Measurements from ENCODE around the gene WBP2. TPM values are rescaled to one million over a fixed set of nuclear protein-coding genes. Genes with fewer than 3 reads are reported as not detected.
A peak's percentile ranks its signal among the peaks of the same experiment; 100 is the strongest.

Gene WBP2
- total RNA-seq, 2 donors from 2014 or later, result 44.2 to 49.5 TPM

GRCh38 chr17:75822119-75822799 is 32.9 kb downstream of the WBP2 start:
- no peak overlapping the region for H3K4me3 ChIP-seq
- TF ChIP-seq, protein P1, sequence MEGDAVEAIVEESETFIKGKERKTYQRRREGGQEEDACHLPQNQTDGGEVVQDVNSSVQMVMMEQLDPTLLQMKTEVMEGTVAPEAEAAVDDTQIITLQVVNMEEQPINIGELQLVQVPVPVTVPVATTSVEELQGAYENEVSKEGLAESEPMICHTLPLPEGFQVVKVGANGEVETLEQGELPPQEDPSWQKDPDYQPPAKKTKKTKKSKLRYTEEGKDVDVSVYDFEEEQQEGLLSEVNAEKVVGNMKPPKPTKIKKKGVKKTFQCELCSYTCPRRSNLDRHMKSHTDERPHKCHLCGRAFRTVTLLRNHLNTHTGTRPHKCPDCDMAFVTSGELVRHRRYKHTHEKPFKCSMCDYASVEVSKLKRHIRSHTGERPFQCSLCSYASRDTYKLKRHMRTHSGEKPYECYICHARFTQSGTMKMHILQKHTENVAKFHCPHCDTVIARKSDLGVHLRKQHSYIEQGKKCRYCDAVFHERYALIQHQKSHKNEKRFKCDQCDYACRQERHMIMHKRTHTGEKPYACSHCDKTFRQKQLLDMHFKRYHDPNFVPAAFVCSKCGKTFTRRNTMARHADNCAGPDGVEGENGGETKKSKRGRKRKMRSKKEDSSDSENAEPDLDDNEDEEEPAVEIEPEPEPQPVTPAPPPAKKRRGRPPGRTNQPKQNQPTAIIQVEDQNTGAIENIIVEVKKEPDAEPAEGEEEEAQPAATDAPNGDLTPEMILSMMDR (IDR thresholded peaks at IDR 0.05), result no peak
- no peak for TF ChIP-seq POLR2A (IDR thresholded peaks at IDR 0.05)
- no peaks in the 10 kb centered on the region for H3K9me3 ChIP-seq
- peak; percentile 87 to 95 (median 92) for DNase-seq
- ATAC-seq, result peak; percentile 78
- 29 to 33% methylated on average over 9 to 18 of the region's 18 CpGs for WGBS, 2 donors
- peaks cover 14 to 25% of the 10 kb centered on the region in 2 donors for H3K36me3 ChIP-seq (replicated peaks in 1 of 2; ENCODE audit: insufficient read depth in 1 of 2, low read depth in 2 of 2)
- no peaks in the 10 kb centered on the region for H3K27me3 ChIP-seq
- intact Hi-C loops (cut with DNase I), result no loop called here
- H3K4me1 ChIP-seq, result peaks cover 26% of the 10 kb centered on the region
- peak overlapping the region; percentile 61 to 72 (median 62) for H3K27ac ChIP-seq

GRCh38 chr17:75821552-75821951 is 33.6 kb downstream of the WBP2 start:
- no peaks in the 10 kb centered on the region for H3K9me3 ChIP-seq
- H3K27ac ChIP-seq, result peak overlapping the region in 3 of 4 donors; percentile 61 to 72 (median 63)
- H3K4me3 ChIP-seq, result no peak overlapping the region
- ATAC-seq, result no peak
- WGBS, 2 donors, result 93 to 95% methylated on average over 7 of the region's 7 CpGs
- no peak for DNase-seq
- H3K36me3 ChIP-seq (replicated peaks in 1 of 2; ENCODE audit: insufficient read depth in 1 of 2, low read depth in 2 of 2), result peaks cover 14 to 26% of the 10 kb centered on the region in 2 donors
- no peaks in the 10 kb centered on the region for H3K27me3 ChIP-seq
- TF ChIP-seq, protein P1 (IDR thresholded peaks at IDR 0.05), result no peak
- TF ChIP-seq POLR2A (IDR thresholded peaks at IDR 0.05), result no peak
- intact Hi-C loops (cut with DNase I), result no loop called here
- peaks cover 21% of the 10 kb centered on the region for H3K4me1 ChIP-seq

DNA sequence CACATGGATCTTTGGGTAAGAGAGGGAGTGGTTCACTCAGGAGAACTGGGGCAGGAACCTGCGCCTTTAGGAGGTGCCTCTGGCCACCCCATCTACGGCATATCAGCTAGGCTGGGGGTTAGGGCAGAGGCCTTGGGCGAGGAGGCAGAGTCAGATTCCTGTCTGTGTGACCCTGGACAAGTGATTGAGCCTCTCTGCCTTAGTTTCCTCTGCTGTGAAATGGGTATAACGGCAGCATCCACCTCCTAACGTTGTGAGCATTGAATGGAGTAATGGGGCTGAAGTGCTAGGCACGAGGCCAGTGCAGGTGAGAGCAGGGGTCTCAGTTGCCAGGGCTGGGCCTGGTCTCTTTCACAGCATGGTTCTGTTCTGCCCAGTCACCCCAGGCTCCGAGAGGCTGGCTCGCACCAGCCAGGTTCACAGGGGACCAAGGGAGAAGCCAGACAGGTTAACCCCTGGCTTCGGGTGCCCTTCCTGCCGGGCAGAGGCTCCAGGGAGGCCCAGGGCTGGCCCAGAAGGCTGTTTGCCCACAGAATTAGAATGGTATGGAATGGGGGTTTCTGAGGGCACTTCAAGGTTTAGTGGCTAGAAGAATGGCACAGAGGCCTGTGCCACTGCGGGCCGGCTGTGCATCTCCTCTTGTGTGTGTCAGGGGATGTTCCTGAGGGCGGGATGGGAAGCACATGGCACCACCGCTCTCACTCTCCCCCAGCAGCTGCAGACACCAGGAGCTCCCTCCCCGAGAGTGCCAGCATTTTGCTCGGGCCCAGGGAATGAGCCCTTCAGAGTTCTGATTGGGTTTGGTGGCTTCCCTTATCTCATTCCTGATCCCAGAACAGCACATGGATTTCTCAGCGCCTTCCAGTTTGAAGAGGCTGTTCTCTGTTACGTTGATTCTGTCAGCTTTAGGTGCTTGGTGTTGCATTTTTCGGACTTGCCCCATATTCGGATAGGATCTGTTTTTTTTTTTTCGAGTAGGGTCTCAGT is 34.7 kb downstream of the WBP2 start:
- Histone ChIP-seq H3K27ac (no peak overlapping the region), H3K4me3 (no peak overlapping the region), H3K9me3 (no peaks in the 10 kb centered on the region), H3K36me3 (replicated peaks in 1 of 2; ENCODE audit: insufficient read depth in 1 of 2, low read depth in 2 of 2) (peaks cover 14 to 27% of the 10 kb centered on the region in 2 donors), H3K27me3 (no peaks in the 10 kb centered on the region), H3K4me1 (peaks cover 21% of the 10 kb centered on the region)
- DNase-seq (no peak), ATAC-seq (no peak)
- 81 to 91% methylated on average over 10 to 21 of the region's 21 CpGs for WGBS, 2 donors
- TF ChIP-seq POLR2A (IDR thresholded peaks at IDR 0.05), result no peak
- TF ChIP-seq, protein P1 (IDR thresholded peaks at IDR 0.05), result no peak
- intact Hi-C loops (cut with DNase I), result no loop called here

DNA sequence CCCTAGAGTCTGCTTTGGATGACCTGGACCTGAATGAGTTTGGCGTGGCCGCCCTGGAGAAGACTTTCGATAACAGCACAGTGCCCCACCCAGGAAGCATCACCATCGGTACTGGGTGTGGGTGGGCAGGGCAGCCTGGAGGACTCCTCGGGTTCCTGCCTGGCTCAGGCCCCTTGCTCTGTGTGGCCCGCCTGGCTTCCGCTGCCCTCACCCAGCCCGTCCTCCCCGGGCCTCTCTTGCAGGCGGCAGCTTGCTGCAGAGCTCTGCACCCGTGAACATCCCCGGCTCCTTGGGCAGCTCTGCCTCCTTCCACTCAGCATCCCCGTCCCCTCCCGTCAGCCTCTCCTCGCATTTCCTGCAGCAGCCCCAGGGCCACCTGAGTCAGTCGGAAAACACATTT is 35.5 kb downstream of the WBP2 start:
- TF ChIP-seq POLR2A (IDR thresholded peaks at IDR 0.05), result no peak
- TF ChIP-seq, protein P1 (IDR thresholded peaks at IDR 0.05), result no peak
- DNase-seq, result no peak
- Histone ChIP-seq H3K27me3 (no peaks in the 10 kb centered on the region), H3K27ac (no peak overlapping the region), H3K4me1 (peaks cover 21% of the 10 kb centered on the region), H3K4me3 (no peak overlapping the region), H3K36me3 (replicated peaks in 1 of 2; ENCODE audit: insufficient read depth in 1 of 2, low read depth in 2 of 2) (peaks cover 14 to 31% of the 10 kb centered on the region in 2 donors), H3K9me3 (no peaks in the 10 kb centered on the region)
- intact Hi-C loops (cut with DNase I), result no loop called here
- no peak for ATAC-seq
- WGBS, 2 donors, result 93 to 94% methylated on average over 15 to 16 of the region's 16 CpGs

Data from body of pancreas (tissue), 4 donors.